GM12878 (cell line): ENCODE data around the gene SPOCK1. TPM values are rescaled to one million over a fixed set of nuclear protein-coding genes. Genes with fewer than 3 reads are reported as not detected.

ENCODE experiments used
- ATAC-seq: fragments of 200-7000 bp; cut with Tn5 transposase; 3 replicates; pipeline ENCODE4 v1.9.1; 2020; ENCODE audit warnings: mild to moderate bottlenecking, moderate library complexity
- BruUV-seq: library from RNA; stranded (reverse); fragments of 400-500 nt; replicated peaks from 2 replicates; lab custom pipeline; 2021; lab: Mats Ljungman, UMichigan
- CTCF ChIA-PET: fragments of 300-600 bp; sonication (Branson Sonifier 250); formaldehyde crosslinking; extraction: SDS; loops from one replicate; lab custom pipeline; 2021; ENCODE audit warnings: inconsistent platforms; lab: Yijun Ruan, JAX
- POLR2A ChIA-PET: fragments of 350-600 bp; formaldehyde crosslinking; extraction: SDS; loops from one replicate; lab custom pipeline; 2021; ENCODE audit warnings: inconsistent platforms; lab: Charles Lee
- RAD21 ChIA-PET: fragments of 300-600 bp; sonication (Branson Sonifier 250); formaldehyde crosslinking; loops from one replicate; lab custom pipeline; 2023; ENCODE audit warnings: antibody characterized with exemption; ENCODE audit not compliant: unreplicated experiment; lab: Charles Lee
- SMC1A ChIA-PET: fragments of 300-600 bp; sonication (Branson Sonifier 250); formaldehyde crosslinking; loops from one replicate; lab custom pipeline; 2023; ENCODE audit not compliant: unreplicated experiment, uncharacterized antibody; lab: Charles Lee
- DNase-seq: peaks from one replicate; pipeline ENCODE4 v3.0.0-alpha.2; 2011; ENCODE audit warnings: low read depth, low spot score
- FAIRE-seq: peaks from 3 replicates; lab custom pipeline; 2011; peaks lifted over from hg19 to GRCh38; lab: Jason Lieb, UNC
- H2AFZ ChIP-seq: 2 replicates; pipeline ENCODE4 v1.6.0; 2011; ENCODE audit warnings: low read depth, low read length, control low read depth; ENCODE audit not compliant: control insufficient read depth
- H3K27ac ChIP-seq: 2 replicates; pipeline ENCODE4 v1.5.1; 2011; ENCODE audit warnings: control low read depth; ENCODE audit not compliant: control insufficient read depth, insufficient read depth
- H3K27me3 ChIP-seq, 2 experiments: replicated peaks in 1 of 2; 2 replicates each; pipeline versions ENCODE4 v1.6.0 to v1.6.1; 2011; ENCODE audit warnings: low read length in 1 of 2; ENCODE audit not compliant: control insufficient read depth in 2 of 2, insufficient read depth in 2 of 2
- H3K36me3 ChIP-seq, 2 experiments: 2 replicates each; pipeline ENCODE4 v1.5.1; 2011; ENCODE audit warnings: low read length in 1 of 2; ENCODE audit not compliant: control insufficient read depth in 2 of 2, insufficient read depth in 2 of 2
- H3K4me1 ChIP-seq: 2 replicates; pipeline ENCODE4 v1.6.1; 2011; ENCODE audit warnings: mild to moderate bottlenecking, low read length, moderate library complexity, mixed read lengths; ENCODE audit not compliant: control insufficient read depth, insufficient read depth
- H3K4me2 ChIP-seq: 2 replicates; pipeline ENCODE4 v1.6.0; 2011; ENCODE audit warnings: control low read depth; ENCODE audit not compliant: control insufficient read depth, insufficient read depth
- H3K4me3 ChIP-seq: fragments of 200-600 bp; sonication (generic); 2 replicates; pipeline ENCODE4 v1.5.1; 2016
- H3K79me2 ChIP-seq: 2 replicates; pipeline ENCODE4 v1.6.0; 2011; ENCODE audit warnings: low read length; ENCODE audit not compliant: control insufficient read depth, insufficient read depth
- H3K9ac ChIP-seq: 2 replicates; pipeline ENCODE4 v1.8.0; 2011; ENCODE audit warnings: low read length, control low read depth, mixed read lengths; ENCODE audit not compliant: control insufficient read depth, insufficient read depth
- H3K9me3 ChIP-seq: replicated peaks from 3 replicates; pipeline ENCODE4 v1.5.1; 2011; ENCODE audit warnings: mild to moderate bottlenecking, low read length; ENCODE audit not compliant: control insufficient read depth, insufficient read depth
- H4K20me1 ChIP-seq: 2 replicates; pipeline ENCODE4 v1.6.0; 2011; ENCODE audit not compliant: control insufficient read depth, insufficient read depth
- CTCF ChIP-seq, 3 experiments: IDR thresholded peaks in 2 of 3; conservative IDR thresholded peaks in 1 of 3; 2 replicates each; pipeline ENCODE4 v1.5.1; 2011; ENCODE audit warnings: low read depth in 3 of 3, low read length in 3 of 3, mild to moderate bottlenecking in 3 of 3, control low read depth in 2 of 3, moderate library complexity in 2 of 3, inconsistent platforms in 1 of 3, mixed read lengths in 1 of 3; ENCODE audit not compliant: control insufficient read depth in 2 of 3, insufficient read depth in 1 of 3; ENCODE audit errors: extremely low read depth in 1 of 3
- DPF2 ChIP-seq: fragments of 450-650 bp; IDR thresholded peaks from 2 replicates; pipeline ENCODE4 v1.6.1; 2017; ENCODE audit warnings: mild to moderate bottlenecking
- EZH2 ChIP-seq: IDR thresholded peaks from 2 replicates; pipeline ENCODE4 v1.6.1; 2012; ENCODE audit warnings: low read depth, mild to moderate bottlenecking, control low read depth, inconsistent platforms, low read length, borderline replicate concordance; ENCODE audit not compliant: control insufficient read depth
- HDAC2 ChIP-seq: fragments of 200-600 bp; sonication (generic); IDR thresholded peaks from 2 replicates; pipeline ENCODE4 v1.6.1; 2017
- HSF1 ChIP-seq: fragments of 150-350 bp; IDR thresholded peaks from 2 replicates; pipeline ENCODE4 v1.6.1; 2014; ENCODE audit warnings: mild to moderate bottlenecking, low read depth, low read length
- MTA3 ChIP-seq: IDR thresholded peaks from 2 replicates; pipeline ENCODE4 v1.6.1; 2012; ENCODE audit warnings: low read length, inconsistent platforms, borderline replicate concordance
- MYC ChIP-seq: IDR thresholded peaks from 2 replicates; pipeline ENCODE4 v1.6.1; 2011; ENCODE audit warnings: mild to moderate bottlenecking, low read length, moderate library complexity, inconsistent platforms; ENCODE audit not compliant: insufficient read depth, insufficient replicate concordance, insufficient read length, severe bottlenecking
- TBL1XR1 ChIP-seq: IDR thresholded peaks from 2 replicates; pipeline ENCODE4 v1.6.1; 2012; ENCODE audit warnings: low read depth, low read length, improper control_type of control experiment
- USF2 ChIP-seq: IDR thresholded peaks from 2 replicates; pipeline ENCODE4 v1.6.1; 2011; ENCODE audit warnings: low read depth, low read length, improper control_type of control experiment, borderline replicate concordance
- YBX1 ChIP-seq: fragments of 450-650 bp; IDR thresholded peaks from 2 replicates; pipeline ENCODE4 v1.6.1; 2016; ENCODE audit warnings: antibody characterized with exemption
- ZNF217 ChIP-seq: fragments of 450-650 bp; IDR thresholded peaks from 2 replicates; pipeline ENCODE4 v1.6.1; 2017; ENCODE audit warnings: antibody characterized with exemption, mild to moderate bottlenecking
- WGBS: methylation state at CpG from one replicate; pipeline ENCODE4 v1.1.6; 2016; ENCODE audit warnings: low lambda C conversion rate; ENCODE audit not compliant: insufficient replicate concordance, insufficient coverage; ENCODE audit errors: missing lambda C conversion rate; 5-methylcytosine and 5-hydroxymethylcytosine counted together
- in situ Hi-C: fragments of 300-500 bp; cut with MboI; formaldehyde crosslinking; loops from 9 replicates; pipeline ENCODE4 v1.14.3; 2018; ENCODE audit warnings: mixed read lengths
- intact Hi-C: fragments of 100-400 bp; cut with micrococcal nuclease; formaldehyde crosslinking; loops from one replicate; pipeline ENCODE4 v1.14.2; 2022; ENCODE audit not compliant: unreplicated experiment
- polyA plus RNA-seq, 11 experiments: library from polyadenylated mRNA; depleted of rRNA in 4 of 11; unstranded in 6 of 11; stranded (reverse) in 5 of 11; fragments of >200 nt; fragmentation: Nextera tagmentation in 4 of 11; fragmentation: Illumina TruSeq in 1 of 11; extraction: Ambion mirVana in 4 of 11; extraction: Trizol in 1 of 11; gene quantifications; 1 replicate in 1 of 11; 2 replicates in 10 of 11; pipeline versions ENCODE4 v1.2.1 to v1.2.3, GENCODE V29; 2011 to 2016; ENCODE audit warnings: inconsistent platforms in 2 of 11, missing spikeins in 2 of 11, low read depth in 1 of 11
- total RNA-seq, 4 experiments: library from RNA; depleted of rRNA in 3 of 4; stranded (reverse); fragments of >200 nt in 3 of 4; fragmentation: Illumina TruSeq in 1 of 4; extraction: Trizol in 1 of 4; gene quantifications; 2 replicates each; pipeline versions ENCODE4 v1.2.1 to v1.2.3, GENCODE V29; 2013 to 2021

SPOCK1 gene
- total and polyA plus RNA-seq, 10 of the 15 experiments (the other 5 are each of a cell fraction or from before 2014, with no cell fraction given): 0.06 to 0.68 (median 0.25) TPM; not detected in 3

- POLR2A ChIA-PET: interaction anchor here (0.7 kb wide), 1 partner anchor 876 kb away, joined by 3 read pairs; no protein-coding TSS in a partner anchor
- RAD21 ChIA-PET: no interaction called here
- no TSS peak for BruUV-seq
- H3K4me1 ChIP-seq: no peaks in the 10 kb centered on the region
- intact Hi-C loops (no loop called here), in situ Hi-C loops (no loop called here)
- no peaks in the 10 kb centered on the region for H3K79me2 ChIP-seq
- no peak overlapping the region for H3K4me2 ChIP-seq
- no peak overlapping the region for H3K4me3 ChIP-seq
- H2AFZ ChIP-seq: no peak overlapping the region
- CTCF ChIA-PET: interaction anchor here (0.7 kb wide), 1 partner anchor 196 kb away, joined by 3 read pairs; no protein-coding TSS in a partner anchor
- TF ChIP-seq USF2 (no peak), MTA3 (no peak)
- no peaks in the 10 kb centered on the region for H4K20me1 ChIP-seq
- H3K27ac ChIP-seq: no peak overlapping the region
- DNase-seq (no peak), ATAC-seq (no peak), FAIRE-seq (no peak)
- no peaks in the 10 kb centered on the region; a peak in 1 of 4 replicates for H3K27me3 ChIP-seq
- WGBS: 5% methylated on average over 5 of the region's 7 CpGs
- H3K36me3 ChIP-seq: no peaks in the 10 kb centered on the region
- no peak overlapping the region for H3K9ac ChIP-seq
- H3K9me3 ChIP-seq: no peaks in the 10 kb centered on the region
- SMC1A ChIA-PET: no interaction called here
Measured at GRCh38 chr5:137516251-137516797, 17.2 kb upstream of the SPOCK1 start.

GRCh38 chr5:137515238-137515637 lies 16.1 kb upstream of the SPOCK1 start:
- DNase-seq: no peak
- in situ Hi-C loops (no loop called here), intact Hi-C loops (no loop called here)
- Histone ChIP-seq H3K4me3 (no peak overlapping the region), H3K27ac (no peak overlapping the region), H3K4me1 (no peaks in the 10 kb centered on the region), H3K9ac (no peak overlapping the region), H4K20me1 (no peaks in the 10 kb centered on the region), H3K4me2 (no peak overlapping the region), H3K79me2 (no peaks in the 10 kb centered on the region), H3K27me3 (no peaks in the 10 kb centered on the region; a peak in 1 of 4 replicates), H3K36me3 (no peaks in the 10 kb centered on the region), H2AFZ (no peak overlapping the region), H3K9me3 (no peaks in the 10 kb centered on the region)
- no peak for ATAC-seq
- RAD21 ChIA-PET: no interaction called here
- 19% methylated on average over 5 of the region's 5 CpGs for WGBS
- BruUV-seq: no TSS peak
- POLR2A ChIA-PET: no interaction called here
- SMC1A ChIA-PET: interaction anchor here (0.6 kb wide), 1 partner anchor 89 kb away, joined by 3 read pairs; no protein-coding TSS in a partner anchor
- CTCF ChIA-PET: no interaction called here
- no peak for FAIRE-seq
- TF ChIP-seq DPF2 (no peak), TBL1XR1 (no peak), CTCF (IDR thresholded peaks at IDR 0.05 in 2 of 3, conservative IDR thresholded peaks at IDR 0.05 in 1 of 3; ENCODE audit: control insufficient read depth in 2 of 3, extremely low read depth in 1 of 3, insufficient read depth in 1 of 3, low read depth in 3 of 3, low read length in 3 of 3) (no peak), YBX1 (no peak), EZH2 (no peak), HSF1 (no peak), ZNF217 (no peak), MYC (no peak), HDAC2 (no peak)
